NT2/D1 (cell line): ENCODE results near the gene PTPN23.

Source experiments
- SUZ12 ChIP-seq: IDR thresholded peaks from 2 replicates; pipeline ENCODE4 v1.6.1; 2011; ENCODE audit not compliant: insufficient read length, insufficient read depth; ENCODE audit errors: extremely low read depth
- YY1 ChIP-seq: IDR thresholded peaks from 2 replicates; pipeline ENCODE4 v1.6.1; 2011; ENCODE audit not compliant: insufficient read length, insufficient read depth
- ZNF274 ChIP-seq: IDR thresholded peaks from 2 replicates; pipeline ENCODE4 v1.6.1; 2011; ENCODE audit warnings: mild to moderate bottlenecking, low read depth, low read length

DNA sequence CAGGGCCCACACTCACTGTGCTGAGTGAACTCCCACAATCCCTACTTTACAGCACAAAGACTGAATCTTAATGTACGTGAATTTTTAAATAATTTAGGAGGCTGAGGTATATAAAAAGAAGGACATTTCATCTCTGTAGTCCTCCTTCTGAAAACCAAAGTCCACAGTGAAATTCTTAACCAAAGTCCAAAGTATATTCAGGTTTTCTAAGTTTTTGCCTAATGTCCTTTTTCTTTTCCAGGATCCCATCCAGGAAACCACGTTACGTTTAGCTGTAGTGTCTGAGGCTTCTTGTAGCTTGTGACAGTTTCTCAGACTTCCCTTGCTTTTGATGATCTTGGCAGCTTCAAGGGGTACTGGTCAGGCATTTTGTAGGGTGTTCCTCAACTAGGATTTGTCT is 50.4 kb downstream of the PTPN23 start:
- TF ChIP-seq YY1 (no peak), ZNF274 (no peak), SUZ12 (no peak)
